HG03571 (cell line): ENCODE data around the gene KLHL36.

Experiments used
- ATAC-seq: cut with Tn5 transposase; IDR thresholded peaks from one replicate; pipeline ENCODE4 v1.9.1; 2021; ENCODE audit not compliant: unreplicated experiment

The KLHL36 gene

DNA sequence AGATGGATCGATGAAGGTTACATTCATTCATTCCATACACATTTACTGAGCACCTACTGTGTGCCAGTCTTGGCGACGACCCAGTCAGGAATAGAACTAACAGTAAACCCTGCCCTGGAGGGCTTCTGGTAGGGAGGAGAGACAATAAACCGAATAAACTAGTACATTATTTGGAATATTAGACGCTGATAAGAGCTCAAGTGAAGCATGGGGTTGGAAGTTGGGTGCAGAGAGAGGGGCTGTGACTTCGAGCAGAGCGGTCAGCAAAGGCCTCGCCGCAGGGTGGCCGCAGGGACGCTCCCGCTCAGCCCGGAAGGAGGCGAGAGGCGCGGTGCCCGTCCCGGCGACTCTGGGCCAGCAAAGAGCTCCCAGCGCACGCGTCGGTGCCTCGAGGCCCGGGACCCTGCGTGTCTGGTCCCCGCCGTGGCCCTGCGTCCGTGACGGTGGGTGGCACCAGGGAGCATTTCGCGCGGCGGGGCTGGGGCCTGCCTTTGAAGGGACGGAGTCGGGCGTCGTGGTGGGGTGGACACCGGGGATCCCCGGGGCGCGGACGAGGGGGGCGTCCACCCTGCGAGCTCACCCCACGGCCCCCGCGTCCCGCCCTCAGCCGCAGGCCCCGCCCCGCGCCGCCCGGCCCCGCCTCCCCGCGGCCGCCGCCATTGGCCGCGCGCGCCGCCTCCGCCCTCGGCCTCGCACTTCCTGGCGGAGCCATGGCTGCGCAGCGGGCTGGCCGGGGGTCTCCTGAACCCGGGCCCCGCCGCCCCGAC, at the start of gene KLHL36:
TSS of gene KLHL36 (plus strand) at position 684 of the 767 bp plus-strand sequence. CDS start 2,357 bp downstream, outside the sequence.
- ATAC-seq = peak; percentile 79

DNA sequence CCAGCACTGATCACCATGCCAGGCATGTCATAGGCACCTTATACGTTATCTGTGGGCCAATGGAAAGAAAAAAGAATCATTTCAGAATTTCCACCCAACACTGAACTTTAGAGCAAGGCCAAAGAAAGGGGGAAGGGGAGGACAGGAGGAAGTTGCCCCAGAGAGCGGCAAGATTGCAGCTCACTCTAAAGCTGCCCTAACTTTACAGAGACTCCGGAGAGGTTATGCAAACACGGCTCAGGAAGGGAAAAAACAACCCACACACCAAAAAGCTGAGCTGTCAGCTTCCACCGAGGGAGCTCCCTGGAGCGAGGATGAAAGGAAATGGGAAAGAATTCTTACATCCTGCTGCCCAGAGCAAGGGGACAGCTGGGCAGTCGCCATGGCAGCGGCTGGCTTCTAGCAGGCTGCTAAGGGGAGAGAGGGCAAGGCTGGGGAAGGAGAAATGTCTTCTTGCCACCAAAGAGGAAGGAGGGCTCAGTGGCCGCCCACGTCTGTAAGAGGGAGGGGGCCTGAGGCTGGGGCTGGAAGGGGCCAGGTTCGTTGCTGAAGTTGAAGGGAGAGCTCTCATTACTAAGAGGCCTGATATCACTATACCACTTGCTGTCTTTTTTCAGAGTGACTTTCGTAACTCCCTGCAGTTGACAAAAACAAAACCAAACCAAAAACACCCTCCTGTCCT, 48.6 kb upstream of the KLHL36 start:
- no peak for ATAC-seq

DNA sequence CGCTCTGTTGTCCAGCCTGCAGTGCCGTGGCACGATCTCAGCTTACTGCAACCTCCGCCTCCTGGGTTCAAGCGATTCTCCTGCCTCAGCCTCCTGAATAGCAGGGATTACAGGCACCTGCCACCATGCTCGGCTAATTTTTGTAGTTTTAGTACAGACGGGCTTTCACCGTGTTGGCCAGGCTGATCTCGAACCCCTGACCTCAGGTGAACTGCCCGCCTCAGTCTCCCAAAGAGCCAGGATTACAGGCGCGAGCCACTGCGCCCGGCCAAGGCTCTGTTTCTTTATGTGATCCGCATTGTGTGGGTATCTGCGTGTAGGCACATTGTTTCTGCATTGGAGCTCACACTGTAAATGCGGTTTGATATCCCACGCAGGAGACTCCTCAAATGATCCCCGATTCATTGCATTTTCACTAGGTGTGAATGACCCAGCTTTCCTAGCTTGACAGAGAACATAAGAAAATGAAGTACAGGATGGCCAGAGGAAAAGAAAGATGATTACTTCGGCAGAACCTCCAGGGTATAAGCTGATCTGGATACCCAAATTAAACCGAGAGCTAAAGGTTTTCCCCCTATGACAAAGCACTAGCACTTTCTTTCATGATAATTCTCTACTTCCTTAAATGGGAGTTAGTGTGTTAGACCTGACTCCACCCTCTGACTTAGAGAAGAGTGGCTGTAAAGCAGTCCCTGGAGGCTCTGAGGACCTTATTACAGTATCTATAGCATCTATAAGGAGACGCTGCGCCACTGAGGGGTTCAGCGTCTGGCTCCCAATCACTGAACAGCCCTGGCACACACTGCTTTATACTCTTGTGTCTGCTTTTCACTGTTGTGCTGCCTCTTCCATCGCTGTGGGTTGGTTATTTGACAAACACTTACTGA, 47.7 kb upstream of the KLHL36 start:
- ATAC-seq = peak; percentile 56

DNA sequence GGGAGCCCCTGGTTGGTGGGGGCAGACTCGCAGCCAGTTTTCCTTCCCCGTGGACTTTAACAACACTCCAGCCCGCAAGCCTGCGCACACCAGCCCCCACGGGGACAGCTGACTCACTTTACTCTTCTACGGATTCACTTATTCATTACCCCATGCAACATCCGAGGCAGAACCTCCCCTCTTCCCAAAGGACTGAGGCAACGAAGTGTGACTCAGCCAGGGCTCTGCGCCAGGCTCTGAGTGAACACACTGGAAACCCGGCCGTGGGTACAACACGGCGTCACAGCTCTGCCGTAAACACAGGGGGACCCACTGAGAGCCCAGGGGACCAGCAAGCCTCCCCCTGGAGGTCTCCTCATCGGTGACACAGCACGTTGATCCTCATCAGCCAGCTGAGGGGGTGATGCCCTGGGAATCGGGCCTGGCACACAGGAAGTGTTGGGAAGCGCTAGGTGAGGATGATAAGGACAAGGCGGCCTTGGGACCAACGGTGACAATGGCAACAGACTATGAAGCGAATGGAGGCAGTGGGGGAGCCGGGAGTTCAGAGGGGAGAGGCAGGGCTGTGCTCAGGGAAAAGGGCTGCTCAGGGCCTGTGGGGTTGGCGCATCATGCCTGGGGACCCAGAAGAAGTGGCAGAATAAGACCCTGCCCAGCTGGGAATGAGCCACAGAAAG, 45.0 kb upstream of the KLHL36 start:
- no peak for ATAC-seq

DNA sequence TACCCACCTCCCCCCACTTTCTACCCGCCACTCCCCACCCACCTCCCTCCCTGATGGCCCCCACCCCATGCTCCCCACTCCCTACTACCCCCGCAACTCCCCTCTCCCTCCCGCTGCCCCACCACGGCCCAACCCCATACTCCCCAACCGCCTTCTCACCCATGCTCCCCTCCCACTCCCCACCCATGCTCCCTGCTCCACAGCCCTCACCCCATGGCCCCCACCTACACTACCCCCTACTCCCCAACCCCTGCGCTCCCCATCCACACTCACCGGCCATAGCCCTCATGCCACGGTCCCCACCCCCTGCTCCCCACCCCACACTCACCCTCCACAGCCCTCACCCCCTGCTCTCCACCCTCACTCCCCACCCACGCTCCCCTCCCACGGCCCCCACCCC, 44.4 kb upstream of the KLHL36 start:
- ATAC-seq = no peak

DNA sequence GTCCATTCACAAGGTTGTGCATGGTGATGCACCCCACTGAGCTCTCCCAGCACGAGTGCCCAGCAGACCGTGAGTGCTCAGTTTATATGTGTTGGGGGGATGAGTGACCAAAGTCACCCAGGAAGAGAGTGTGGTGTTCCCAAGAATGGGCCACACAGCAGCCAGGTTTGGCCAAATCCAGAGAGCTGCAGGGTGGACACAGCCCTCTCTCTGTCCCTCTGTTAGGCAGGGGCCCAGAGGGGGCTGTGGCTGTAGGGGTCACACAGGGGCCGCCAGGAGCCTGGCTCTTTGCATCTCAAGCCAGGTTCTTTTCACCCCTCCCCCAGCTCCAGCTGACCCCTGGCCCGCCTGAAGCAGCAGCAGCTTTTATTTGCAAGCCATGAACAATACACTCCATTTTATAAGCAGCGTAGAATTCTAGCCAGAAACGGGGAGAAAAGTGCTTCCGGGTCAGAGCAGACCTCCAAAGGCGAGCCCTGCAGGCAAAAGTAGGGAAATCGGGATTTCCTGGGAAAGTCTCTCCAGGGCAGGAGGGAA, 43.8 kb upstream of the KLHL36 start:
- ATAC-seq = no peak

DNA sequence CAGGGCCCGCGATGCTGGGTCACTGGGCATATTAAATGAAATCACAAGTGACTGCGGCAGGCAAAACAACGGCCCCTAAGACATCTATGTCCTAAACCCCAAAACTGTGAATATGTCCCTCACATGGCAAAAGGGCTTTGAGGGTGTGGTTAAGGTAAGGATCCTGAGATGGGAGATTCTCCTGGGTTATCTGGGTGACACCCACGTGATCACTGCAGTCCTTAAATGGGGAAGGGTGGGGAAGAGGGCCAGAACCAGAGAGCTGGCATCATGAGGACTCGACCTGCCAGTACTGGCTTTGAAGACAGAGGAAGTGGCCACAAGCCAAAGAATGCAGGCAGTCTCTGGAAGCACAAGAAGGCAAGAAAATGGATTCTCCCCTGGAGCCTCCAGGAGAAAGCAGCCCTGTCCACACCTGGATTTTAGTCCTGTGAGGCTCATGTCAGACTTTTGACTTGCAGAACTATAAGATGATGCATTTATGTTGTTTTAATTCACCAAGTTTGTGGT, 42.9 kb upstream of the KLHL36 start:
- no peak for ATAC-seq

DNA sequence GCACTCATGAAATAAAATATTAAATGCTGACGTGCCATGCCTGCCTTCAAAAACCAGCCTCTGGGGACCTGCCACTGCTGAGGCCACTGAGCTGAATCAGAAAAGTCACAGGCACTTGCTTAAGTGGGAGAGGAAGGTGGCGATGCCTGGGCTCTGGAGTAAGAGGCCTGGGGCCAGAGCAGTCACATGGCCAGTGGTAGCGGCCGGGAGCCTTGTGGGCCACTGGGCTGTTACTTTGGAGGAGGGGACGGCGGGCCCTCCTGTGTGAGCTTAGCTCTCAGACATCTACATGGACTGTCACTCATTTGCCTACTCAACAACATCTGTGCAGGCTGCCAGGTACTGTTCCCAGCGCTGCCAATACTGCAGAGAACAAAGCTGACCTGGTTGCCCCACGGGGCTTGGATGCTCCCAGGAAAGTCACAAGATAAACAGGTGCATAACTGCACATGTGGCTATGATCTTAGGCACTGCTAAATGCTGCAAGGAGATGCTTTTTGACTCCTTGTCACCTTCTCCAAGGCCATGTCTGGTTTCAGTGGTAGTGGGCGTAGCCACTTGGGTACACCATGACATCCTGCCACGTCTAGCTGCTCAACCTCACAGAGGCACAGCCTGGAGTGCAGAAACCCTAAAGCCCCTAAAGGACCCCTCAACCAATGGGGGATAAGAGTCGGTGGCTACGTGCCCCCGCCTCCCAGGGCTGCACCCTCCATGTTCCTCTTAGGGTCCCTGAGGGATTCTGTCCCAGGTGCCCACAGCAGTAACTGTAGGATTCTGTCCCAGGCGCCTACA, 42.0 kb upstream of the KLHL36 start:
- no peak for ATAC-seq

DNA sequence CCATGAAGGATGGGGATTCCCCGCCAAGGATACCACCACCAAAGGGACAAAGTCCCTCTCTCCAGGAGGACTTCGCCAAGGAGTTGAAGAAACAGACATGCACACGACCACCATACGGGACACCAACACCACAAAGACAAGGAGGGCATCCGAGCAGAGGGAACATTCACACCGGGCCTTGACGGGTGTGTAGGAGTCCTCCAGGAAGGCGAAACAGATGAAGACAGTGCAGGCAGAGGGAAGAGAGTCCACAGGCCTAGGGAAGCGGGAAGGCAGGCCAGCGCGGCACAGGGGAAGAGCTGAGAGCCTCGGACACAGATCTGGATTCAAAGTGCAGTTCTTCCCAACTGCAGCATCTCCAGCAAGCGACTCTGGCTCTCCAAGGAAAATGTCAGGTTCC, 41.2 kb upstream of the KLHL36 start:
- ATAC-seq = no peak

DNA sequence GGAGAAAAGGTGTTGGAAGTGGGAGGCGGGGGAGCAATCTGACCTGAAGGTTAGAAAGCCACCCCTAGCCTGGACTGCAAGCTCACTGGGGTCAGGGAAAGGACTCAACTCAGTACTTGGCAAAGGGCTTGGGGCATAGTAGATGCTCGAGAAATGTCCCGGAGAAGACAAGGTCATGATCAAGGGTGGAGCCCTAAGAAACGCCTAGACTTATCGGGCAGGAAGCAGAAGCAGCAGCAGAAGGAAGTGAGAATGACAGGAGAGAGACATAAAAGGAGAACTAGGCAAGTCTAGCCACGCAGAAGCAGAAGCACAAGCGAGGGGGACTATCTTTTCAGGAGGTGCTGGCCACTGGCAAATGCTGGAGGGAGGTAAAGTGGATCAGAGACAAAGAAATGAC, 40.6 kb upstream of the KLHL36 start:
- no peak for ATAC-seq

GRCh38 chr16:84608282-84608681, 40.0 kb upstream of the KLHL36 start:
- ATAC-seq = no peak

DNA sequence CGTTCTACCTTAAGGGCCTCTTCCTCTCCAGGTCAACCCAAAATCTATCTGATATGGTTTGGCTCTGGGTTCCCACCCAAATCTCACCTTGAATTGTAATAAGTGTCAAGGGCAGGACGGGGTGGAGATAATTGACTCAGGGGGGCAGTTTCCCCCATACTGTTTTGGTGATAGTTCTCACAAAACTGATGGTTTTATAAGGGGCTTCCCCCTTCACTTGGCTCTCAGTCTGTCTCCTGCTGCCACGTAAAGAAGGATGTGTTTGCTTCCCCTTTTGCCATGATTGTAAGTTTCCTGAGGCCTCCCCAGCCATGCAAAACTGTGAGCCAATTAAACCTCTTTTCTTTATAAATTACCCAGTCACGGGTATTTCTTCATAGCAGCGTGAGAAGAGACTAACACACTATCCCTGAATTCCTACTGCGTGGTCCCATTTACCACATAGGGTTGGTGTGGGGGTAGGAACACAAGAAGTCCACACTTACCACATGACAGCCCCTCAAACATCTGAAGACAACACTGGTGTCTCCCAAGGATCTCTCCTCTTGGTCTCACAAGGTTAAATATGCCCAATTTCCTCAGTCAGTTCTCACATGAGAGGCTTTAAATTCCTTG, 38.6 kb upstream of the KLHL36 start:
- ATAC-seq = no peak

- no peak for ATAC-seq
These were observed 37.9 kb upstream of the KLHL36 start for GRCh38 chr16:84610376-84610775.

- no peak for ATAC-seq
These were observed 37.3 kb upstream of the KLHL36 start for GRCh38 chr16:84611041-84611440.

- ATAC-seq = no peak
These were observed 35.6 kb upstream of the KLHL36 start for GRCh38 chr16:84612686-84613085.

- ATAC-seq = no peak
These were observed 34.8 kb upstream of the KLHL36 start for GRCh38 chr16:84613408-84614072.

DNA sequence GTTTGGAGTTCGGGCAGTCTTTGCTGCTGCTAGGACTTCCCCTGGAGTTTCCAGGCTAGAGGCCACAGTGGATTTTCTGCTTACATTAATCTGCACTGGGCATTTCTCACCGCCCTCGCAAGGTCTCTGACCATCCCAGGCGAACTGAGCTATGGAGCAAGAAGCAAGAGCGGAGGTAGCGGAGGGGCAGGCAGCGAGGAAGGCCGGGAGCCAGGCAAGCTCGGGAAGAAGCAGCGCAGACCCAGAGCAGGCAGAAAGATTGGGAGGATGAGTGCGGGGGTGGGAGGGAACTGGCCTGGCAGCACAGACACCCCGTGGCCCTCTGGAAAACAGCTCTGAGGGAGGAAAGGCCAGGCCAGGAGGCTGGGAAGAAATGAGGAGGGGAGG, 34.2 kb upstream of the KLHL36 start:
- ATAC-seq = no peak

GRCh38 chr16:84614623-84614967, 33.7 kb upstream of the KLHL36 start:
- no peak for ATAC-seq
